Mammary epithelial cell (primary cell): Measurements from ENCODE around the gene GABRG3.

Experiments
- EZH2 ChIP-seq: IDR thresholded peaks from 2 replicates; pipeline ENCODE4 v1.6.1; 2012; ENCODE audit warnings: low read length, inconsistent platforms, borderline replicate concordance
- TF ChIP-seq, protein P1 (sequence below), 2 donors: IDR thresholded peaks in 1 of 2; conservative IDR thresholded peaks in 1 of 2; 2 replicates each; pipeline ENCODE4 v1.5.1; 2011 to 2012; ENCODE audit warnings: inconsistent platforms in 2 of 2, low read length in 2 of 2, mild to moderate bottlenecking in 2 of 2, control low read depth in 1 of 2, low read depth in 1 of 2; ENCODE audit not compliant: insufficient read depth in 1 of 2; ENCODE audit errors: extremely low read depth in 1 of 2

DNA sequence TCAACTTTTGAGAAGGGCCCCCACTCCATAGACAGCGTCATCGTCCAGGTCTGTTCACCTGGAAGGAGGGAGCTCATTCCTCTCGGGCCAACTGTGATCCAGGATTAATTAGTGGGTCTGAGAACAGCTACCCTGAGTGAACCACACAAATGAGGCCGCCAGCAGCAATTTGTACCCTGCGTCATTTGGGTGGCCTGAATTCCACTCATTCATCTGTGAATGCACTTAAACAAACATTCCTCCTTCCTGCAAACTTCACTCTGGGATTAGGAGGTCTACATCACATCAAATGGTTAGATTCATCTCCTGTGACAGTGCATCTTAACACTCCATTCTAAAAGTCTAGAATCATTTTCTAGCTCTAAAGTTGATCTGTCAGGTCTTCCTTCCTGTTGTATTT, 201.8 kb downstream of the GABRG3 start:
- TF ChIP-seq, protein P1, sequence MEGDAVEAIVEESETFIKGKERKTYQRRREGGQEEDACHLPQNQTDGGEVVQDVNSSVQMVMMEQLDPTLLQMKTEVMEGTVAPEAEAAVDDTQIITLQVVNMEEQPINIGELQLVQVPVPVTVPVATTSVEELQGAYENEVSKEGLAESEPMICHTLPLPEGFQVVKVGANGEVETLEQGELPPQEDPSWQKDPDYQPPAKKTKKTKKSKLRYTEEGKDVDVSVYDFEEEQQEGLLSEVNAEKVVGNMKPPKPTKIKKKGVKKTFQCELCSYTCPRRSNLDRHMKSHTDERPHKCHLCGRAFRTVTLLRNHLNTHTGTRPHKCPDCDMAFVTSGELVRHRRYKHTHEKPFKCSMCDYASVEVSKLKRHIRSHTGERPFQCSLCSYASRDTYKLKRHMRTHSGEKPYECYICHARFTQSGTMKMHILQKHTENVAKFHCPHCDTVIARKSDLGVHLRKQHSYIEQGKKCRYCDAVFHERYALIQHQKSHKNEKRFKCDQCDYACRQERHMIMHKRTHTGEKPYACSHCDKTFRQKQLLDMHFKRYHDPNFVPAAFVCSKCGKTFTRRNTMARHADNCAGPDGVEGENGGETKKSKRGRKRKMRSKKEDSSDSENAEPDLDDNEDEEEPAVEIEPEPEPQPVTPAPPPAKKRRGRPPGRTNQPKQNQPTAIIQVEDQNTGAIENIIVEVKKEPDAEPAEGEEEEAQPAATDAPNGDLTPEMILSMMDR (conservative IDR thresholded peaks at IDR 0.05 in 1 of 2, IDR thresholded peaks at IDR 0.05 in 1 of 2; ENCODE audit: extremely low read depth in 1 of 2, insufficient read depth in 1 of 2, low read depth in 1 of 2, low read length in 2 of 2): no peak
- no peak for TF ChIP-seq EZH2
